Neutrophil (primary cell): ENCODE data around the gene TADA2B.

Source experiments
- H3K27ac ChIP-seq: fragments of 200-600 bp; sonication (generic); 2 replicates; pipeline ENCODE4 v1.5.1; 2016; ENCODE audit warnings: mild to moderate bottlenecking, moderate library complexity
- H3K27me3 ChIP-seq: fragments of 200-600 bp; sonication (generic); 2 replicates; pipeline ENCODE4 v1.6.0; 2016; ENCODE audit warnings: mild to moderate bottlenecking
- H3K36me3 ChIP-seq: fragments of 200-600 bp; sonication (generic); 2 replicates; pipeline ENCODE4 v1.5.1; 2017
- H3K4me1 ChIP-seq, 2 experiments: fragments of 200-600 bp in 1 of 2; sonication (generic) in 1 of 2; 1 replicate in 1 of 2; 2 replicates in 1 of 2; pipeline versions ENCODE4 v1.5.1 to v1.6.1; 2013 to 2016; ENCODE audit warnings: low read depth in 1 of 2, low read length in 1 of 2, mild to moderate bottlenecking in 1 of 2, moderate library complexity in 1 of 2; ENCODE audit not compliant: control insufficient read depth in 1 of 2, insufficient read depth in 1 of 2
- H3K4me3 ChIP-seq, 2 experiments: fragments of 200-600 bp in 1 of 2; sonication (generic) in 1 of 2; 1 replicate in 1 of 2; 2 replicates in 1 of 2; pipeline ENCODE4 v1.5.1; 2013 to 2016; ENCODE audit warnings: low read depth in 1 of 2, low read length in 1 of 2, mild to moderate bottlenecking in 1 of 2, moderate library complexity in 1 of 2
- H3K9me3 ChIP-seq: fragments of 200-600 bp; sonication (generic); 2 replicates; pipeline ENCODE4 v1.5.1; 2016
- TF ChIP-seq, protein P1 (sequence below): fragments of 200-600 bp; sonication (generic); IDR thresholded peaks from 2 replicates; pipeline ENCODE4 v1.5.1; 2016; ENCODE audit warnings: antibody characterized with exemption

TADA2B gene

DNA sequence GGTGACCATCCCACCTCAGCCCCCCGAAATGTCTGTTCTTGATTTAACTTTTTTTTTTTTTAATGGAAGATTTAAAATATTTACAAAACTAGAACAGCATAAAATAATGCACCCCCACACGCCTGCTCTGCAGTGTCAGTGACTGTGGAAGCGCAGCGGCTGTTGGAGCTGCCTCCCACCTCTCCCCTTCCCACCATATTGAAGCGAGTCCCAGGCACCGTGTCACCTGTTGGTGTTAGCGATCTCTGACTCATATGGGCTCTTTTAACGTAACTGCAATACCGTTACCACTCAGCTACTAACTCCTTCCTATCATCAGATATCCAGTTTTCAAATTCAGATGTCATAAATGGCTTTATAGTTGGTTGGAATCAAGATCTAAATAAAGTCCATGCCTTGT, 17.1 kb upstream of the TADA2B start:
- TF ChIP-seq, protein P1, sequence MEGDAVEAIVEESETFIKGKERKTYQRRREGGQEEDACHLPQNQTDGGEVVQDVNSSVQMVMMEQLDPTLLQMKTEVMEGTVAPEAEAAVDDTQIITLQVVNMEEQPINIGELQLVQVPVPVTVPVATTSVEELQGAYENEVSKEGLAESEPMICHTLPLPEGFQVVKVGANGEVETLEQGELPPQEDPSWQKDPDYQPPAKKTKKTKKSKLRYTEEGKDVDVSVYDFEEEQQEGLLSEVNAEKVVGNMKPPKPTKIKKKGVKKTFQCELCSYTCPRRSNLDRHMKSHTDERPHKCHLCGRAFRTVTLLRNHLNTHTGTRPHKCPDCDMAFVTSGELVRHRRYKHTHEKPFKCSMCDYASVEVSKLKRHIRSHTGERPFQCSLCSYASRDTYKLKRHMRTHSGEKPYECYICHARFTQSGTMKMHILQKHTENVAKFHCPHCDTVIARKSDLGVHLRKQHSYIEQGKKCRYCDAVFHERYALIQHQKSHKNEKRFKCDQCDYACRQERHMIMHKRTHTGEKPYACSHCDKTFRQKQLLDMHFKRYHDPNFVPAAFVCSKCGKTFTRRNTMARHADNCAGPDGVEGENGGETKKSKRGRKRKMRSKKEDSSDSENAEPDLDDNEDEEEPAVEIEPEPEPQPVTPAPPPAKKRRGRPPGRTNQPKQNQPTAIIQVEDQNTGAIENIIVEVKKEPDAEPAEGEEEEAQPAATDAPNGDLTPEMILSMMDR: no peak
- H3K27me3 ChIP-seq: no peaks in the 10 kb centered on the region
- no peaks in the 10 kb centered on the region for H3K4me1 ChIP-seq
- H3K4me3 ChIP-seq: no peak overlapping the region
- H3K36me3 ChIP-seq: peaks cover 97% of the 10 kb centered on the region
- H3K9me3 ChIP-seq: no peaks in the 10 kb centered on the region
- H3K27ac ChIP-seq: no peak overlapping the region

DNA sequence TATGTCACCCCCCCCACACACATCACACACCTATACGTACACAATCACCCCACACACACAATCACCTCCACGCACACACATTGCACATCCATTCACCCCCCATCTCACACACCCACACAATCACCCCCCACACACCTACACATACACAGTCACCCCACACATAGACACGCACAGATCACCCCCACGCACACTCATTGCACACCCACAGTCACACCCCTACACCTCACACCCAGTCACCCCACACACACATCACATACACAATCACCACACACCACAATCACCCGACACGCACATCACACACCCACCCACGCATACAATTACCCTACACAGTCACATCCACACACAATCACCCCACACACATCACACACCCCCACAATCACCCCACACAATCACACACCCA, 15.9 kb upstream of the TADA2B start:
- Histone ChIP-seq H3K27me3 (no peaks in the 10 kb centered on the region), H3K36me3 (peaks cover 97% of the 10 kb centered on the region), H3K4me3 (no peak overlapping the region), H3K9me3 (no peaks in the 10 kb centered on the region), H3K27ac (no peak overlapping the region), H3K4me1 (no peaks in the 10 kb centered on the region)
- TF ChIP-seq, protein P1: no peak

DNA sequence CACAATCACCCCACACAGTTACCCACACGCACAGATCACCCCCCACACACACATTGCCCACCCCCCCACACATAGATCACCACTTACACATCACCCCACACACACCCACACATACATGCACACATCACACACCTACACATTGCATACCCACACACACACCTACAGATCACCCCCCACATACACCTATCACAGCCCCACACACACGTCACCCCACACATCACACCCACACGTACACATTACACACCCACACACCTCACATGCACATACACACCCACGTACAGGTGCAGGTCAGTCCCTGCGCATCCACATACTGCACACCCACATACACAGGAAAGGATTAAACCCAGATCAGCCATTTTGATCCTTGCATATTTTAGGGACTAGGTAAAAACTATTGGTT, 15.3 kb upstream of the TADA2B start:
- Histone ChIP-seq H3K36me3 (peaks cover 96% of the 10 kb centered on the region), H3K4me1 (no peaks in the 10 kb centered on the region), H3K27ac (no peak overlapping the region), H3K27me3 (no peaks in the 10 kb centered on the region), H3K4me3 (no peak overlapping the region), H3K9me3 (no peaks in the 10 kb centered on the region)
- TF ChIP-seq, protein P1: no peak

DNA sequence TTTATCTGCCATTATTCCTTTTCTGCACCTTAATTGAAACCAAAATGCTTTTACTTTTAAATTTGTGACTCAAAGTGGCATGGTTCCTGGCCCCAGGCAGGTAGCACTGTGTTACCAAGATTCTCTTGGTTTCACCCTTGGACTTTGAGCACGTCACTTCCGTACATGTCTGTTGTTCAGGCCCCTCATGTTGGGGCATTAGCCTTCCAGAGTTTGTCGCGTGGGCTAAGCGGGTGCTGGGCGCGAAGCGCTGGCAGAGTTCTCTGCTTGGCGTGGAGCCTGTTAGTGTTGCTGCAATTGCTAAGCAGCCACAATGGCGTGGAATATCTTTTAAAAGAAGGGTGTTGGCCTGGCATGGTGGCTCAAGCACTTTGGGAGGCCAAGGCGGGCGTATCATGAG, 14.0 kb upstream of the TADA2B start:
- Histone ChIP-seq H3K9me3 (no peaks in the 10 kb centered on the region), H3K36me3 (peaks cover 90% of the 10 kb centered on the region)

DNA sequence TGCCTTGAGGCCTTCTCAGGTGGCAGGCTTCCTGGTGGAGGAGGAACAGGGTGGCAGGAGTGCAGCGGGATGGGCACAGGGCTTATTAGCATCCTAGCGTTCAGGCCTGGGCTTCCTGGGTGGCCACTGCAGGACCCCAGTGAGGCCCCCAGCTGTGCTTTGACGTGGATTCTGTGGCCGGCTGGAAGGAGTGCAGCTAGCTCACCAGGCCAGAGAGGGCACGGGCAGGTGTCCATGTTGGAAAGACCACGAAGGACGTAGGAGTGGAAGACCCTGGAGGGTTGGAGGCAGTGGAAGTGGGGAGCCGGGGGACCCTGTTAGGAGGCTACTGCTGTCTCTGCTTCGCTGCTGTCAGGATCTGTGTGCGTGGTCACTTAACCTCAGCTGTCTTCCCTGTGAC, 13.3 kb upstream of the TADA2B start:
- H3K27ac ChIP-seq: no peak overlapping the region
- H3K4me3 ChIP-seq: no peak overlapping the region
- TF ChIP-seq, protein P1: no peak
- no peaks in the 10 kb centered on the region for H3K4me1 ChIP-seq
- no peaks in the 10 kb centered on the region for H3K9me3 ChIP-seq
- H3K27me3 ChIP-seq: no peaks in the 10 kb centered on the region
- H3K36me3 ChIP-seq: peaks cover 83% of the 10 kb centered on the region

More for the DNA sequence above, 14.0 kb upstream of the TADA2B start:
- Histone ChIP-seq H3K27ac (no peak overlapping the region), H3K27me3 (no peaks in the 10 kb centered on the region), H3K4me3 (no peak overlapping the region), H3K4me1 (no peaks in the 10 kb centered on the region)
- TF ChIP-seq, protein P1: no peak

DNA sequence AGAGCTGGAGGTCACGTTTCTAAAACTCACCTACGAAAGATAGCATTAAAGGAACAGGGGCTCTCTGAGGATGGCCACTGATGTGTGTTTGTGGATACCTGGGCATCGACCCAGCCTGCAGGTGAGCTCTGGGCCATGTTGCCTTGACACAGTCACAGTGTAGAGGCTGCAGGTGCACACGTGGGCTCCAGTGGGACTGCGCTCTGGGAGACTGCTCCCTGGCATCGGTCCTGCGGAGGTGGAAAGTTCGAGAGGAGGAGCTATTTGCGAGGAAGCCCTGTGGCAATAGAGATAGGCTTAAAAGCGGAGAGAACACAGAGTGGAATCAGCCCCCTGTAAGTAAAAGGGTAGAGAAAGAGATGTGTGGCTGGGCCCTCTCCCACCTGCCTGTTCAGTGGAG, 12.3 kb upstream of the TADA2B start:
- TF ChIP-seq, protein P1: no peak
- no peak overlapping the region for H3K27ac ChIP-seq
- no peak overlapping the region for H3K4me3 ChIP-seq
- H3K36me3 ChIP-seq: peaks cover 74% of the 10 kb centered on the region
- H3K27me3 ChIP-seq: no peaks in the 10 kb centered on the region
- no peaks in the 10 kb centered on the region for H3K9me3 ChIP-seq
- no peaks in the 10 kb centered on the region for H3K4me1 ChIP-seq
